Ovary (tissue), 3 donors: ENCODE data around the gene HSD17B11.

Experiments used
- EP300 ChIP-seq: sonication (generic); formaldehyde crosslinking; IDR thresholded peaks from one replicate; pipeline ENCODE4 v1.6.1; 2017; ENCODE audit warnings: antibody characterized with exemption
- POLR2A ChIP-seq: fragments of 450-650 bp; IDR thresholded peaks from one replicate; pipeline ENCODE4 v1.6.1; 2017; ENCODE audit warnings: antibody characterized with exemption, mild to moderate bottlenecking, moderate library complexity
- TF ChIP-seq, protein P1 (sequence below), 3 donors: fragments of 450-650 bp in 2 of 3; fragments of 200-600 bp in 1 of 3; IDR thresholded peaks; one replicate each; pipeline versions ENCODE4 v1.5.1 to v1.8.0; 2016 to 2022; ENCODE audit warnings: antibody characterized with exemption in 3 of 3, mild to moderate bottlenecking in 1 of 3
- donor health status: DM: no; HTN: no; CAD: no.

GRCh38 chr4:87321888-87322287, 69.1 kb downstream of the HSD17B11 start:
- TF ChIP-seq, protein P1, sequence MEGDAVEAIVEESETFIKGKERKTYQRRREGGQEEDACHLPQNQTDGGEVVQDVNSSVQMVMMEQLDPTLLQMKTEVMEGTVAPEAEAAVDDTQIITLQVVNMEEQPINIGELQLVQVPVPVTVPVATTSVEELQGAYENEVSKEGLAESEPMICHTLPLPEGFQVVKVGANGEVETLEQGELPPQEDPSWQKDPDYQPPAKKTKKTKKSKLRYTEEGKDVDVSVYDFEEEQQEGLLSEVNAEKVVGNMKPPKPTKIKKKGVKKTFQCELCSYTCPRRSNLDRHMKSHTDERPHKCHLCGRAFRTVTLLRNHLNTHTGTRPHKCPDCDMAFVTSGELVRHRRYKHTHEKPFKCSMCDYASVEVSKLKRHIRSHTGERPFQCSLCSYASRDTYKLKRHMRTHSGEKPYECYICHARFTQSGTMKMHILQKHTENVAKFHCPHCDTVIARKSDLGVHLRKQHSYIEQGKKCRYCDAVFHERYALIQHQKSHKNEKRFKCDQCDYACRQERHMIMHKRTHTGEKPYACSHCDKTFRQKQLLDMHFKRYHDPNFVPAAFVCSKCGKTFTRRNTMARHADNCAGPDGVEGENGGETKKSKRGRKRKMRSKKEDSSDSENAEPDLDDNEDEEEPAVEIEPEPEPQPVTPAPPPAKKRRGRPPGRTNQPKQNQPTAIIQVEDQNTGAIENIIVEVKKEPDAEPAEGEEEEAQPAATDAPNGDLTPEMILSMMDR (IDR thresholded peaks at IDR 0.05): no peak
- TF ChIP-seq POLR2A: no peak
- no peak for TF ChIP-seq EP300
